ENCODE results near the gene FBL.

DNA sequence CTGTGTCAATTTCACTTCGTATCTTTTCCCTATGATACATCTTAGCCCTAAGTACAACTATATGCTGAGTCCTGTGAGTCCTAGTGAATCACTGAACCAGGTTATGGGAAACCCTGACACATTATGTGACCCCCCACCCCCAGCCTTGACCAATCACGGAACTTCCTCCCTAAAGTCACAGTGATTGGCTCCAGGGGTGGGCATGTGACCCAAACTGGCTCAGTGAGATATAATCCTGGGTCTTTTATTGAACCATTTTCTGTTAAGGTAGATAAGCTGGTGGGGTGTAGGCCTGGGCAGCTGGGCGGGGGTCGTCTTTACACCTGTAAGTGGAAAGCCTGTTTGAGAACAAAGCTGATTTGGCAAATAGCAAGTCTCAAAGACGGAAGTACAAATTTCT, 19.8 kb upstream of the FBL start:
- TF ChIP-seq MAX (IDR thresholded peaks at IDR 0.05) (no peak), CTCF (IDR thresholded peaks at IDR 0.05 in 2 of 3, conservative IDR thresholded peaks at IDR 0.05 in 1 of 3; ENCODE audit: borderline replicate concordance in 1 of 3, insufficient read depth in 1 of 3, low read depth in 2 of 3, low read length in 2 of 3) (no peak), POLR2A (IDR thresholded peaks at IDR 0.05; ENCODE audit: borderline replicate concordance, extremely low read depth, insufficient read depth, insufficient read length) (no peak), RAD21 (IDR thresholded peaks at IDR 0.05; ENCODE audit: low read depth) (no peak), POLR2AphosphoS5 (IDR thresholded peaks at IDR 0.05; ENCODE audit: low read depth, low read length) (no peak), EZH2 (IDR thresholded peaks at IDR 0.05) (no peak), ELF1 (IDR thresholded peaks at IDR 0.05; ENCODE audit: borderline replicate concordance, low read depth) (no peak), YY1 (IDR thresholded peaks at IDR 0.05; ENCODE audit: extremely low read depth, insufficient replicate concordance, low read depth, low read length) (no peak)
- TF ChIP-seq, protein P1, sequence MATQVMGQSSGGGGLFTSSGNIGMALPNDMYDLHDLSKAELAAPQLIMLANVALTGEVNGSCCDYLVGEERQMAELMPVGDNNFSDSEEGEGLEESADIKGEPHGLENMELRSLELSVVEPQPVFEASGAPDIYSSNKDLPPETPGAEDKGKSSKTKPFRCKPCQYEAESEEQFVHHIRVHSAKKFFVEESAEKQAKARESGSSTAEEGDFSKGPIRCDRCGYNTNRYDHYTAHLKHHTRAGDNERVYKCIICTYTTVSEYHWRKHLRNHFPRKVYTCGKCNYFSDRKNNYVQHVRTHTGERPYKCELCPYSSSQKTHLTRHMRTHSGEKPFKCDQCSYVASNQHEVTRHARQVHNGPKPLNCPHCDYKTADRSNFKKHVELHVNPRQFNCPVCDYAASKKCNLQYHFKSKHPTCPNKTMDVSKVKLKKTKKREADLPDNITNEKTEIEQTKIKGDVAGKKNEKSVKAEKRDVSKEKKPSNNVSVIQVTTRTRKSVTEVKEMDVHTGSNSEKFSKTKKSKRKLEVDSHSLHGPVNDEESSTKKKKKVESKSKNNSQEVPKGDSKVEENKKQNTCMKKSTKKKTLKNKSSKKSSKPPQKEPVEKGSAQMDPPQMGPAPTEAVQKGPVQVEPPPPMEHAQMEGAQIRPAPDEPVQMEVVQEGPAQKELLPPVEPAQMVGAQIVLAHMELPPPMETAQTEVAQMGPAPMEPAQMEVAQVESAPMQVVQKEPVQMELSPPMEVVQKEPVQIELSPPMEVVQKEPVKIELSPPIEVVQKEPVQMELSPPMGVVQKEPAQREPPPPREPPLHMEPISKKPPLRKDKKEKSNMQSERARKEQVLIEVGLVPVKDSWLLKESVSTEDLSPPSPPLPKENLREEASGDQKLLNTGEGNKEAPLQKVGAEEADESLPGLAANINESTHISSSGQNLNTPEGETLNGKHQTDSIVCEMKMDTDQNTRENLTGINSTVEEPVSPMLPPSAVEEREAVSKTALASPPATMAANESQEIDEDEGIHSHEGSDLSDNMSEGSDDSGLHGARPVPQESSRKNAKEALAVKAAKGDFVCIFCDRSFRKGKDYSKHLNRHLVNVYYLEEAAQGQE (IDR thresholded peaks at IDR 0.05; ENCODE audit: low read depth) = no peak

Data from HCT116 (cell line).